ENCODE data around the gene HSD17B2.

HSD17B2 gene

DNA sequence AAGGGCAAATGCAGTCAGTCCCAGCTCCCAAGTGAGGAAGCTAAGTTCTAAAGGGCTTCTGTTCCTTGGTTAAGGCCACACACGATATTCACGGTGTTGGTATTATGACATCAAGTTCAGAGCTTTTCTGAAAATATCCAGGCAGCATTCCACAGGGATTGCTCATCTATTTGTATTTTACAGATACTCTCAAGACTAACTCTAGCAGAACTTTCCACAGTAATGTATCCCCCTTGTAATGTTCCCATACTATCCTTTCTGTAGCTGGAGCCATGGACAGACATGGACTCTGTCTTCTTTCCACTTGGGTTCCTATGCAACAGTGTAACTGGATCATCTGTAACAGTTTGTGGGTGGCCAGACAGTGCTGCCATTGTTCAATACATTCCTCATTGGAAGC, 37.3 kb upstream of the HSD17B2 start:
- no peak overlapping the region for H3K27ac ChIP-seq (ENCODE audit: insufficient read depth in 1 of 2, low read depth in 1 of 2, low read length in 2 of 2, poor library complexity in 1 of 2, severe bottlenecking in 2 of 2)
- POLR2A ChIA-PET = no interaction called here
- peaks cover 0 to 41% (median 0%) of the 10 kb centered on the region in 4 experiments for H3K36me3 ChIP-seq (ENCODE audit: control insufficient read depth in 4 of 4, insufficient read depth in 4 of 4, low read length in 3 of 4)
- 95% methylated on average over 2 of the region's 2 CpGs for WGBS (ENCODE audit: insufficient coverage)
- DNase-seq = no peak
- no peak overlapping the region for H3K4me3 ChIP-seq (ENCODE audit: control insufficient read depth in 1 of 7, extremely low read depth in 1 of 7, insufficient read depth in 4 of 7, low read depth in 2 of 7, low read length in 6 of 7)
- no peaks in the 10 kb centered on the region for H3K9me3 ChIP-seq (ENCODE audit: control extremely low read depth in 1 of 5, control insufficient read depth in 4 of 5, insufficient read depth in 2 of 5, low read depth in 1 of 5, low read length in 4 of 5)
- CTCF ChIA-PET = interaction anchor here (1.2 to 1.3 kb wide), 2 partner anchors 57 to 59 kb away, joined by 3 to 5 read pairs; no protein-coding TSS in a partner anchor
- no peaks in the 10 kb centered on the region for H3K27me3 ChIP-seq (replicated peaks in 2 of 5; ENCODE audit: control insufficient read depth in 4 of 5, insufficient read depth in 5 of 5, low read length in 4 of 5)
- H3K4me1 ChIP-seq (ENCODE audit: control extremely low read depth in 1 of 4, control insufficient read depth in 4 of 4, insufficient read depth in 4 of 4, low read length in 3 of 4) = no peaks in the 10 kb centered on the region

DNA sequence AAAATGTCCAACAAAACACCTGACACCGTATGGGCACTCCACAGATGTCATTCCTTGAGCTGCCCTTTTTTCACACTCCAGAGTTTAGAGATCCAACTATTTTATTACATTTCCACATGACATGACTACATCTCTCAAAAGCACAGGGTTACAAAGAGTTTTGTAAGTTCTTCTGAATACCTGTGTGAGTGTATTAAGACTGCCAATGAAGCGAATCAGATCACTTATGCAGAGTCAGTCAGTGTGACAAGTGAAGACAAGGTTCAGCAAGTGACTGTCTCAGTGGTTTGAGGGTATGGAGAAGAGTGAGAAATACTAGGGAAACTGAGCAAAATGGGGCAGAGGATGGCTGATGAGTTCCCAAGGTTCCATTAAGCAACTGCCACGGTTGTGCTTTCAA, 32.2 kb upstream of the HSD17B2 start:
- POLR2A ChIA-PET = no interaction called here
- peaks cover 0 to 38% (median 2%) of the 10 kb centered on the region in 4 experiments for H3K36me3 ChIP-seq (ENCODE audit: control insufficient read depth in 4 of 4, insufficient read depth in 4 of 4, low read length in 3 of 4)
- no peak overlapping the region for H3K4me3 ChIP-seq (ENCODE audit: control insufficient read depth in 1 of 7, extremely low read depth in 1 of 7, insufficient read depth in 4 of 7, low read depth in 2 of 7, low read length in 6 of 7)
- CTCF ChIA-PET = no interaction called here
- no peak for DNase-seq
- no peak overlapping the region for H3K27ac ChIP-seq (ENCODE audit: insufficient read depth in 1 of 2, low read depth in 1 of 2, low read length in 2 of 2, poor library complexity in 1 of 2, severe bottlenecking in 2 of 2)
- 96% methylated on average over 2 of the region's 3 CpGs for WGBS (ENCODE audit: insufficient coverage)
- no peaks in the 10 kb centered on the region for H3K9me3 ChIP-seq (ENCODE audit: control extremely low read depth in 1 of 5, control insufficient read depth in 4 of 5, insufficient read depth in 2 of 5, low read depth in 1 of 5, low read length in 4 of 5)
- no peaks in the 10 kb centered on the region for H3K27me3 ChIP-seq (replicated peaks in 2 of 5; ENCODE audit: control insufficient read depth in 4 of 5, insufficient read depth in 5 of 5, low read length in 4 of 5)
- H3K4me1 ChIP-seq (ENCODE audit: control extremely low read depth in 1 of 4, control insufficient read depth in 4 of 4, insufficient read depth in 4 of 4, low read length in 3 of 4) = no peaks in the 10 kb centered on the region

DNA sequence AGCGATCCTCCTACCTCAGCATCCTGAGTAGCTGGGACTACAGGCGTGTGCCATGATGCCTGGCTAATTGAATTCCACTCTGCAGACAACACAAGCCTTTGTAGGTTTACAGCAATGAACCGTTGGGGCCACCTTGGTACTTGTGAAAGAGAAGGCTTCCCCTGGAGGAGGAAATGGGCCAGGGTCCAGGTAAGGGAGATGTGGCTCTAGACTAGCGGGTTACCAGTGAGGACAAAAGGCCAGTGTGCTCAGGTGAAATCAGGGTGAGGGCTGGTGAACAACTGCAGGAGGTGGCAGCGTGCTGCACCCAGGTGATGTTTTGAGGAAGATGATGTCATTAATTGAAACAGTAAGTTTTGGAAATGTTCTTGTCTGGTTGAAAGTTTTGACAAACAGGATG, 30.5 kb upstream of the HSD17B2 start:
- no peak overlapping the region for H3K4me3 ChIP-seq (ENCODE audit: control insufficient read depth in 1 of 7, extremely low read depth in 1 of 7, insufficient read depth in 4 of 7, low read depth in 2 of 7, low read length in 6 of 7)
- H3K27ac ChIP-seq (ENCODE audit: insufficient read depth in 1 of 2, low read depth in 1 of 2, low read length in 2 of 2, poor library complexity in 1 of 2, severe bottlenecking in 2 of 2) = no peak overlapping the region
- no peak for DNase-seq
- no peaks in the 10 kb centered on the region for H3K4me1 ChIP-seq (ENCODE audit: control extremely low read depth in 1 of 4, control insufficient read depth in 4 of 4, insufficient read depth in 4 of 4, low read length in 3 of 4)
- WGBS (ENCODE audit: insufficient coverage) = 93% methylated on average over 3 of the region's 5 CpGs
- ChIA-PET CTCF (no interaction called here), POLR2A (no interaction called here)
- H3K27me3 ChIP-seq (replicated peaks in 2 of 5; ENCODE audit: control insufficient read depth in 4 of 5, insufficient read depth in 5 of 5, low read length in 4 of 5) = no peaks in the 10 kb centered on the region
- peaks cover 0 to 31% (median 2%) of the 10 kb centered on the region in 4 experiments for H3K36me3 ChIP-seq (ENCODE audit: control insufficient read depth in 4 of 4, insufficient read depth in 4 of 4, low read length in 3 of 4)
- H3K9me3 ChIP-seq (ENCODE audit: control extremely low read depth in 1 of 5, control insufficient read depth in 4 of 5, insufficient read depth in 2 of 5, low read depth in 1 of 5, low read length in 4 of 5) = peaks cover 0 to 10% (median 8%) of the 10 kb centered on the region in 5 experiments

DNA sequence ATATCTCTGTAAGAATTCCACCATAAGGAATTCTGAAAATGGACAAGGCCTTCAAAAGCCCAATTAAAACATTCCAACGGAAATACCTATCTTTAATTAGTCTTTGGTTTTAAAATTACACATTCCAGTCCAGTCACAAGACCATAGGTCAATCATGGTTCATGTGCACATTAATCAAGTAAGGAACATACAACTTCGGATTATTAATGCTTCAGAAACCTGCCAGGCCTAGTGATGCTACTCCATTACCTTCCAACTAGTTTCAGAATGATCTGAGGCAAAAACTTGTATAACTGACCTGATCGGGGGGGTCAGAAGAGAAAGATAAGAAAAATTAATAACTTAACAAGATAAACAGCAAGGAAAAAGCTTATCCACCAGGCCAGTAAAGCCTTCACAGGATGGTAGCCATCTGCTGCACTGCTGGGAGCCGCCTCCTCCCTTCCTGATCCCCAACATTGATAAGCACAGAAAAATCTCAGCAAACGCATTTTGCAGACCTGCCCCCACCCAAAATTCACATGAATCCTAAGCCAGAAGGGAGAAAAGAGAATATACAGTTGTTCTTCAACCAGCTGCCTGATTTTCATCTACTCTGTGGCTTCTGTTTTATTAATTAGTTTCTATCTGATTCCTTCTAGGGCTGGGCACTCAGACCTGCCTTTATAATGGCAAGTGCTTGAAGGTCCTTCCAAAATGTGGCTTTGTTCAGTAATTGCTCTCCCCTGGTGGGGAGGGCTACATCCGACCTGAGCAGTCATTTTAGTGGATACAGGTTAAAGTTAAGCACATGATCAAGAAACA, 29.8 kb upstream of the HSD17B2 start:
- Histone ChIP-seq H3K4me3 (ENCODE audit: control insufficient read depth in 1 of 7, extremely low read depth in 1 of 7, insufficient read depth in 4 of 7, low read depth in 2 of 7, low read length in 6 of 7) (no peak overlapping the region), H3K36me3 (ENCODE audit: control insufficient read depth in 4 of 4, insufficient read depth in 4 of 4, low read length in 3 of 4) (peaks cover 0 to 25% (median 2%) of the 10 kb centered on the region in 4 experiments), H3K9me3 (ENCODE audit: control extremely low read depth in 1 of 5, control insufficient read depth in 4 of 5, insufficient read depth in 2 of 5, low read depth in 1 of 5, low read length in 4 of 5) (peaks cover 0 to 12% (median 8%) of the 10 kb centered on the region in 5 experiments), H3K4me1 (ENCODE audit: control extremely low read depth in 1 of 4, control insufficient read depth in 4 of 4, insufficient read depth in 4 of 4, low read length in 3 of 4) (peaks cover 0 to under 1% (median 0%) of the 10 kb centered on the region in 4 experiments), H3K27me3 (replicated peaks in 2 of 5; ENCODE audit: control insufficient read depth in 4 of 5, insufficient read depth in 5 of 5, low read length in 4 of 5) (no peaks in the 10 kb centered on the region), H3K27ac (ENCODE audit: insufficient read depth in 1 of 2, low read depth in 1 of 2, low read length in 2 of 2, poor library complexity in 1 of 2, severe bottlenecking in 2 of 2) (no peak overlapping the region)
- DNase-seq = no peak
- WGBS (ENCODE audit: insufficient coverage) = 90% methylated on average over 2 of the region's 6 CpGs
- ChIA-PET CTCF (no interaction called here), POLR2A (no interaction called here)

DNA sequence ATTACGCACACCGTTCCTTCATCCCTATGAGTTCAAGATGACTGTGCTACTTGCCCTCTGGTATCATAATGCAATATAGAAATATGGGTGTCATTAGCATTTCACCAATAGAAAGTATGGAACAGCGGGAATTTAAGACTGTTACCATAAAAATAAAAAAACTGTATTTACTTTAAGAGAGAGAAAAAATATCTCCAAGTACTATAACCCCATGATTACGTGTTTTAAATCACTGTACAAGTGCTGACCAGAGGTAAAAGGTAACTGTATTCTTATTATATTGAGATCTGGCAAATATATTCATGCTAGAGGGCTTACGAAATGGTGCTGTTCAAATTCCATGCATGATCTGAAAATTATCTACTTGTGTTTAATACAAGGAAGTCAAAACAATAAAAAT, 29.0 kb upstream of the HSD17B2 start:
- ChIA-PET POLR2A (no interaction called here), CTCF (no interaction called here)
- H3K36me3 ChIP-seq (ENCODE audit: control insufficient read depth in 4 of 4, insufficient read depth in 4 of 4, low read length in 3 of 4) = peaks cover 0 to 24% (median 2%) of the 10 kb centered on the region in 4 experiments
- DNase-seq = no peak
- H3K27ac ChIP-seq (ENCODE audit: insufficient read depth in 1 of 2, low read depth in 1 of 2, low read length in 2 of 2, poor library complexity in 1 of 2, severe bottlenecking in 2 of 2) = no peak overlapping the region
- H3K4me1 ChIP-seq (ENCODE audit: control extremely low read depth in 1 of 4, control insufficient read depth in 4 of 4, insufficient read depth in 4 of 4, low read length in 3 of 4) = peaks cover 0 to 7% (median 2%) of the 10 kb centered on the region in 4 experiments
- H3K4me3 ChIP-seq (ENCODE audit: control insufficient read depth in 1 of 7, extremely low read depth in 1 of 7, insufficient read depth in 4 of 7, low read depth in 2 of 7, low read length in 6 of 7) = no peak overlapping the region
- no CpG with 5 or more reads among the region's 5 CpGs for WGBS (ENCODE audit: insufficient coverage)
- H3K27me3 ChIP-seq (replicated peaks in 2 of 5; ENCODE audit: control insufficient read depth in 4 of 5, insufficient read depth in 5 of 5, low read length in 4 of 5) = no peaks in the 10 kb centered on the region
- peaks cover 0 to 12% (median 8%) of the 10 kb centered on the region in 5 experiments for H3K9me3 ChIP-seq (ENCODE audit: control extremely low read depth in 1 of 5, control insufficient read depth in 4 of 5, insufficient read depth in 2 of 5, low read depth in 1 of 5, low read length in 4 of 5)

DNA sequence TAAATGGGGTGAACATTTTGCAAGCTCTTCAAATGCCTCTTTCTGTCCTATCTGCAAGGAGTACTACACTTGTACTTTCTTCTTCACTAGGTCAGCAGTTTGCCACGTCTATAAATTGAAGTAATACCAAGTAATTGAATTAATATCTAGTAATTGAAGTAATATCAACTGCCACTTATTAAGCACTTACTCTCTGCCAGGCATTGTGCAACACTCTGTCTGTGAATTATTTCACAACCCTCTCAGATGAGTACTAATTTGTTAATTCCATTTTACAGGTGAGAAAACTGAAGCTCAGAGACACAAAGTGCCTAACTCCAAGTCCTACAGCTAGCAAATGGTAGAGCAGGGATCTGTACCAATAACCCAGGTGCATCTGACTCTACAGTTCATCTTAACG, 27.9 kb upstream of the HSD17B2 start:
- H3K9me3 ChIP-seq (ENCODE audit: control extremely low read depth in 1 of 5, control insufficient read depth in 4 of 5, insufficient read depth in 2 of 5, low read depth in 1 of 5, low read length in 4 of 5) = peaks cover 0 to 19% (median 8%) of the 10 kb centered on the region in 5 experiments
- POLR2A ChIA-PET = no interaction called here
- no peaks in the 10 kb centered on the region for H3K27me3 ChIP-seq (replicated peaks in 2 of 5; ENCODE audit: control insufficient read depth in 4 of 5, insufficient read depth in 5 of 5, low read length in 4 of 5)
- H3K27ac ChIP-seq (ENCODE audit: insufficient read depth in 1 of 2, low read depth in 1 of 2, low read length in 2 of 2, poor library complexity in 1 of 2, severe bottlenecking in 2 of 2) = no peak overlapping the region
- H3K4me1 ChIP-seq (ENCODE audit: control extremely low read depth in 1 of 4, control insufficient read depth in 4 of 4, insufficient read depth in 4 of 4, low read length in 3 of 4) = peaks cover 0 to 11% (median 4%) of the 10 kb centered on the region in 4 experiments
- H3K36me3 ChIP-seq (ENCODE audit: control insufficient read depth in 4 of 4, insufficient read depth in 4 of 4, low read length in 3 of 4) = peaks cover 0 to 23% (median 2%) of the 10 kb centered on the region in 4 experiments
- no peak overlapping the region for H3K4me3 ChIP-seq (ENCODE audit: control insufficient read depth in 1 of 7, extremely low read depth in 1 of 7, insufficient read depth in 4 of 7, low read depth in 2 of 7, low read length in 6 of 7)
- CTCF ChIA-PET = no interaction called here
- 100% methylated on average over 1 of the region's 2 CpGs for WGBS (ENCODE audit: insufficient coverage)
- DNase-seq = no peak

DNA sequence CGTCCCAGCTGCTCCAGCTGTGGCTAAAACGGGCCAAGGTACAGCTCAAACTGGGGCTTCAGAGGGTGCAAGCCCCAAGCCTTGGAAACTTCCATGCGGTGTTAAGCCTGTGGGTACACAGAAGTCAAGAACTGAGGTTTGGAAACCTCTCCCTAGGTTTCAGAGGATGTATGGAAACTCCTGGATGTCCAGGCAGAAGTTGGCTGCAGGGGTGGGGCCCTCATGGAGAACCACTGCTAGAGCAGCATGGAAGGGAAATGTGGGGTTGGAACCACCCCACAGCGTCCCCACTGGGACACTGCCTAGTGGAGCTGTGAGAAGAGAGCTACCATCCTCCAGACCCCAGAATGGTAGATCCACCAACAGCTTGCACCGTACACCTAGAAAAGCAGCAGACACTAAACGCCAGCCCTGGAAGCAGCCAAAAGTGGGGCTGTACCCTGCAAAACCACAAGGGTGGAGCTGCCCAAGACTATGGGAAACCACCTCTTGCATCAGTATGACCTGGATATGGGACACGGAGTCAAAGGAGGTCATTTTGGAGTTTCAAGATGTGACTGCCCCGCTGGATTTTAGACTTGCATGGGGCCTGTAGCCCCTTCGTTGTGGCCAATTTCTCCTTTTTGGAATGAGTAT, 26.0 kb upstream of the HSD17B2 start:
- Histone ChIP-seq H3K4me3 (ENCODE audit: control insufficient read depth in 1 of 7, extremely low read depth in 1 of 7, insufficient read depth in 4 of 7, low read depth in 2 of 7, low read length in 6 of 7) (no peak overlapping the region), H3K4me1 (ENCODE audit: control extremely low read depth in 1 of 4, control insufficient read depth in 4 of 4, insufficient read depth in 4 of 4, low read length in 3 of 4) (peaks cover 0 to 11% (median 4%) of the 10 kb centered on the region in 4 experiments), H3K27ac (ENCODE audit: insufficient read depth in 1 of 2, low read depth in 1 of 2, low read length in 2 of 2, poor library complexity in 1 of 2, severe bottlenecking in 2 of 2) (no peak overlapping the region), H3K27me3 (replicated peaks in 2 of 5; ENCODE audit: control insufficient read depth in 4 of 5, insufficient read depth in 5 of 5, low read length in 4 of 5) (no peaks in the 10 kb centered on the region), H3K9me3 (ENCODE audit: control extremely low read depth in 1 of 5, control insufficient read depth in 4 of 5, insufficient read depth in 2 of 5, low read depth in 1 of 5, low read length in 4 of 5) (peaks cover 0 to 19% (median 8%) of the 10 kb centered on the region in 5 experiments), H3K36me3 (ENCODE audit: control insufficient read depth in 4 of 4, insufficient read depth in 4 of 4, low read length in 3 of 4) (peaks cover 0 to 19% (median 2%) of the 10 kb centered on the region in 4 experiments)
- ChIA-PET CTCF (no interaction called here), POLR2A (no interaction called here)
- DNase-seq = peak in 2 of 3 donors; percentile 6 to 11
- WGBS (ENCODE audit: insufficient coverage) = 100% methylated on average over 7 of the region's 9 CpGs

All from common myeloid progenitor, CD34-positive (primary cell).